SK-N-SH treated with all-trans-retinoic acid at 6 μM for 48 hours (cell line): ENCODE results near the gene HSP90AA1.

Source experiments
- BACH2 ChIP-seq: fragments of 250-450 bp; sonication (Bioruptor Pico); IDR thresholded peaks from 2 replicates; pipeline ENCODE4 v1.9.0; 2021; ENCODE audit warnings: mild to moderate bottlenecking, borderline replicate concordance
- CSDC2 ChIP-seq: fragments of 250-450 bp; sonication (Bioruptor Pico); IDR thresholded peaks from 2 replicates; pipeline ENCODE4 v1.5.0; 2020; ENCODE audit warnings: mild to moderate bottlenecking, moderate library complexity
- TF ChIP-seq, protein P1 (sequence below): fragments of 250-450 bp; sonication (Bioruptor Pico); IDR thresholded peaks from 2 replicates; pipeline ENCODE4 v1.8.0; 2021; ENCODE audit warnings: low read depth, mild to moderate bottlenecking, moderate library complexity, borderline replicate concordance

DNA sequence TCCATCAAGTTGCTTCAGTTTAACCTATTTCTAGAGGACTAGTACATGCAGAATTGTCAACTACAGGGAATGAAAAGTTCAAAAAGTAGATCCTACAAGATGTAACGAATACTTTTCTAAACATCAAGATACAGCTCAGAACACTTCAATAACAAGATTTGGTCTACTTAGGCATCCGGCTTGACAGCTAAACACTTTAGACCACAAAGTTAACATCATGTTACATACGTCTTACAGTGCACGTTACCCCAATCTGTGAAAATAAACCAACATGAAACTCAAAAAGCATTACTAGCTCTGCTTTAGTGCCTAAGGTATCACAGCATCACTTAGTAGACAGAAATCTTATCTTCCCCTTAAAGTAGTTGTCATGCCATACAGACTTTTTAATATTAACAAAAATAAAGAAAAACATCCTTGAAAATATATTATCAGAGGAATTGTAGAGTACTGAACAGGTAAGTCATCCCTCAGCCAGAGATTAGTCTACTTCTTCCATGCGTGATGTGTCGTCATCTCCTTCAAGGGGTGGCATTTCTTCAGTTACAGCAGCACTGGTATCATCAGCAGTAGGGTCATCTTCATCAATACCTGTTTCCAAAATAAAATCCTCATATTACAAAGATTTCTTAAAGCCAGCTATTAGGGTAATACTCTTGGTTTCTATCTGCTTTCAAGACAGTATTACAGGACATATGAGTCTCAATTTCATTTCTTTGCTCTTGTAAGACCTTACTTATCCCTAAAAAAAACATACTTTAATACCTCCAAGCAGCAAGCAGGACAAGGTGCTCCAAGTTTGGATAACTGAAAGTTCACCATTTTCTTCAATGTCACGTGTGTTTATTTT is 5.4 kb downstream of the HSP90AA1 start:
- TF ChIP-seq CSDC2 (CRISPR knock-in tag) = no peak
- TF ChIP-seq BACH2 (CRISPR knock-in tag) = no peak
- TF ChIP-seq, protein P1, sequence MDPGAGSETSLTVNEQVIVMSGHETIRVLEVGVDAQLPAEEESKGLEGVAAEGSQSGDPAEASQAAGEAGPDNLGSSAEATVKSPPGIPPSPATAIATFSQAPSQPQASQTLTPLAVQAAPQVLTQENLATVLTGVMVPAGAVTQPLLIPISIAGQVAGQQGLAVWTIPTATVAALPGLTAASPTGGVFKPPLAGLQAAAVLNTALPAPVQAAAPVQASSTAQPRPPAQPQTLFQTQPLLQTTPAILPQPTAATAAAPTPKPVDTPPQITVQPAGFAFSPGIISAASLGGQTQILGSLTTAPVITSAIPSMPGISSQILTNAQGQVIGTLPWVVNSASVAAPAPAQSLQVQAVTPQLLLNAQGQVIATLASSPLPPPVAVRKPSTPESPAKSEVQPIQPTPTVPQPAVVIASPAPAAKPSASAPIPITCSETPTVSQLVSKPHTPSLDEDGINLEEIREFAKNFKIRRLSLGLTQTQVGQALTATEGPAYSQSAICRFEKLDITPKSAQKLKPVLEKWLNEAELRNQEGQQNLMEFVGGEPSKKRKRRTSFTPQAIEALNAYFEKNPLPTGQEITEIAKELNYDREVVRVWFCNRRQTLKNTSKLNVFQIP (CRISPR knock-in tag) = no peak
